MM.1S (cell line): ENCODE data around the gene MVP.

Source experiments
- DNase-seq: peaks from one replicate; pipeline ENCODE4 v3.0.0-alpha.2; 2015
- H2AFZ ChIP-seq: fragments of 300-600 bp; sonication (generic); 2 replicates; pipeline ENCODE4 v1.6.0; 2016; ENCODE audit warnings: antibody characterized with exemption, low read length
- H3F3A ChIP-seq: fragments of 300-600 bp; sonication (generic); 2 replicates; pipeline ENCODE4 v1.6.1; 2016; ENCODE audit warnings: mild to moderate bottlenecking, antibody characterized with exemption, low read length, moderate library complexity, mixed read lengths; ENCODE audit not compliant: insufficient read depth
- H3K27ac ChIP-seq: fragments of 300-600 bp; sonication (generic); 2 replicates; pipeline ENCODE4 v1.5.1; 2016; ENCODE audit warnings: mild to moderate bottlenecking, low read length
- H3K27me3 ChIP-seq: fragments of 300-600 bp; sonication (generic); replicated peaks from 2 replicates; pipeline ENCODE4 v1.6.0; 2016; ENCODE audit warnings: low read length; ENCODE audit not compliant: insufficient read depth
- H3K36me3 ChIP-seq: fragments of 300-600 bp; sonication (generic); replicated peaks from 2 replicates; pipeline ENCODE4 v1.6.1; 2016; ENCODE audit warnings: mild to moderate bottlenecking, low read length, mixed read lengths; ENCODE audit not compliant: insufficient read depth
- H3K4me1 ChIP-seq: fragments of 300-600 bp; sonication (generic); 2 replicates; pipeline ENCODE4 v1.6.1; 2016; ENCODE audit warnings: low read length, mixed read lengths
- H3K4me2 ChIP-seq: fragments of 300-600 bp; sonication (generic); 2 replicates; pipeline ENCODE4 v1.6.0; 2016; ENCODE audit warnings: low read depth, low read length
- H3K4me3 ChIP-seq: fragments of 300-600 bp; sonication (generic); 2 replicates; pipeline ENCODE4 v1.5.1; 2016; ENCODE audit warnings: low read length, mixed read lengths
- H3K79me2 ChIP-seq: fragments of 300-600 bp; sonication (generic); 2 replicates; pipeline ENCODE4 v1.6.1; 2016; ENCODE audit warnings: mixed run types, low read length, mixed read lengths
- H3K9ac ChIP-seq: fragments of 300-600 bp; sonication (generic); 2 replicates; pipeline ENCODE4 v1.6.1; 2016; ENCODE audit warnings: low read length, mixed read lengths
- H3K9me2 ChIP-seq: fragments of 300-600 bp; sonication (generic); replicated peaks from 2 replicates; pipeline ENCODE4 v1.6.1; 2016; ENCODE audit warnings: mild to moderate bottlenecking, low read length, mixed read lengths; ENCODE audit not compliant: insufficient read depth
- H3K9me3 ChIP-seq: fragments of 300-600 bp; sonication (generic); replicated peaks from 2 replicates; pipeline ENCODE4 v1.6.1; 2016; ENCODE audit warnings: mild to moderate bottlenecking, low read length, mixed read lengths; ENCODE audit not compliant: insufficient read depth
- H4K20me1 ChIP-seq: fragments of 300-600 bp; sonication (generic); 2 replicates; pipeline ENCODE4 v1.6.1; 2016; ENCODE audit warnings: mild to moderate bottlenecking, low read length, moderate library complexity, mixed read lengths; ENCODE audit not compliant: insufficient read depth
- EZH2 ChIP-seq: fragments of 300-600 bp; sonication (generic); optimal IDR thresholded peaks from 2 replicates; pipeline ENCODE3; 2017; ENCODE audit warnings: low read depth, mild to moderate bottlenecking, antibody characterized with exemption, low read length, mixed read lengths
- EZH2phosphoT487 ChIP-seq: fragments of 300-600 bp; sonication (generic); IDR thresholded peaks from 2 replicates; pipeline ENCODE4 v1.6.1; 2018; ENCODE audit warnings: antibody characterized with exemption, low read length
- TF ChIP-seq, protein P1 (sequence below): fragments of 300-600 bp; sonication (generic); IDR thresholded peaks from 2 replicates; pipeline ENCODE4 v1.5.1; 2016; ENCODE audit warnings: antibody characterized with exemption, low read length, mixed read lengths

Gene MVP

DNA sequence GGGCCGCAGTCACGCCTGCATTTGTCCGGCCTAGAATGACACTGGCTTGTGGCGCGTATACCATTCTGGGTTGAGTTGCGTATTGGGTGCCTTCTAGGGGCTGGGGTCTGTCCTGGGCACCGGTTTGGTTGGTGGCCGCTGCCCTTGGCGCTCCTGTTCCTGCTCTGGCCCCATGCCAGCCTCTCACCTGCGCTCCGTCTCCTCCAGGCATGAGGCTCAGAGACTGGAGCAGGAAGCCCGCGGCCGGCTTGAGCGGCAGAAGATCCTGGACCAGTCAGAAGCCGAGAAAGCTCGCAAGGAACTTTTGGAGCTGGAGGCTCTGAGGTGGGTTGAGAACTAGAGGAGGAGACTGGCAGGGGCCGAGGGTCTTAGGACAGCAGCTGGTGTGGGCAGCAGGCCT lies 25.4 kb downstream of the MVP start:
- DNase-seq = no peak
- no peak overlapping the region for H3K9ac ChIP-seq
- no peak overlapping the region for H3K4me3 ChIP-seq
- no peaks in the 10 kb centered on the region for H4K20me1 ChIP-seq
- H3K9me3 ChIP-seq = no peaks in the 10 kb centered on the region
- no peak overlapping the region for H3K4me2 ChIP-seq
- no peaks in the 10 kb centered on the region for H3K79me2 ChIP-seq
- TF ChIP-seq EZH2phosphoT487 = no peak
- no peak for TF ChIP-seq EZH2
- TF ChIP-seq, protein P1, sequence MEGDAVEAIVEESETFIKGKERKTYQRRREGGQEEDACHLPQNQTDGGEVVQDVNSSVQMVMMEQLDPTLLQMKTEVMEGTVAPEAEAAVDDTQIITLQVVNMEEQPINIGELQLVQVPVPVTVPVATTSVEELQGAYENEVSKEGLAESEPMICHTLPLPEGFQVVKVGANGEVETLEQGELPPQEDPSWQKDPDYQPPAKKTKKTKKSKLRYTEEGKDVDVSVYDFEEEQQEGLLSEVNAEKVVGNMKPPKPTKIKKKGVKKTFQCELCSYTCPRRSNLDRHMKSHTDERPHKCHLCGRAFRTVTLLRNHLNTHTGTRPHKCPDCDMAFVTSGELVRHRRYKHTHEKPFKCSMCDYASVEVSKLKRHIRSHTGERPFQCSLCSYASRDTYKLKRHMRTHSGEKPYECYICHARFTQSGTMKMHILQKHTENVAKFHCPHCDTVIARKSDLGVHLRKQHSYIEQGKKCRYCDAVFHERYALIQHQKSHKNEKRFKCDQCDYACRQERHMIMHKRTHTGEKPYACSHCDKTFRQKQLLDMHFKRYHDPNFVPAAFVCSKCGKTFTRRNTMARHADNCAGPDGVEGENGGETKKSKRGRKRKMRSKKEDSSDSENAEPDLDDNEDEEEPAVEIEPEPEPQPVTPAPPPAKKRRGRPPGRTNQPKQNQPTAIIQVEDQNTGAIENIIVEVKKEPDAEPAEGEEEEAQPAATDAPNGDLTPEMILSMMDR = no peak
- H2AFZ ChIP-seq = no peak overlapping the region
- H3F3A ChIP-seq = no peaks in the 10 kb centered on the region
- no peaks in the 10 kb centered on the region for H3K4me1 ChIP-seq
- no peaks in the 10 kb centered on the region for H3K36me3 ChIP-seq
- no peak overlapping the region for H3K27ac ChIP-seq
- no peaks in the 10 kb centered on the region for H3K9me2 ChIP-seq
- H3K27me3 ChIP-seq = no peaks in the 10 kb centered on the region

DNA sequence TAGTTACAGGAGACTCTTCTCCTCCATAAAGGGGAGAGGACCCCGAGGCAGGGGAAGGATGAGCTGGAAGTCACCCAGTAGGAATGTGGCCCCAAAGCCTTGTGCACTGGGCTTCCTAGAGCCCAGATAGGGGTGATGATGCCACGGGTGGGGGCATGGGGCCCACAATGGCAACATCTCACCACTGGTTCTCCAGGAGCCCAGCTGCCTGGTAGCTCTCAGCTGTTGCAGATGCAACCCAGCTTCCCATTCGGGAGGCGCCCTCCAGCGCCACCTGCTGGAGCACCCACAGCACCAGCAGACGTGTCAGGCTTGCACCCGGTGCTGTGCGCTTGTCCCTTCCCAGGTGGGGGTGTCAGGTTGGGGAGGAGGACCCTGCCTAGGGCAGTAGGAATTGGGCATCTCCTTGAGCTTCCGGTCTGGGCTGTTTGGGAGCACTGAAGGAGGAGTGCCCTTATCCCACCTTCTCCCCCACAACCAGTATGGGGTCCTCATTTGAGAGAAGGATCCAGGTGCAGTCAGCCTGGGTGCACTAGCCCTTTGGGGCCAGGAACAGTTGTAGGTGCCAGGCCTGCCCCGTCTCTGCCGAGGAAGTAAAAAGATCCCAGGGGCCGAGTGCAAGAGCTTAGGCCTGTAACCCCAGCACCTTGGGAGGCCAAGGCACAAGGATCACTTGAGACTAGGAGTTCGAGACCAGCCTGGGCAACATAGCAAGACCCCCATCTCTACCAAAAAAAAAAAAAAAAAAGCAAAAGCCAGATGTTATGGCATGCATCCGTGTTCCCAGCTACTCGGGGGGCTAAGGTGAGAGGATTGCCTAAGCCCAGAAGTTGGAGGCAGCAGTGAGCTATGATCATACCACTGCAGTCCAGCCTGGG lies 28.4 kb downstream of the MVP start:
- H3K9me3 ChIP-seq = no peaks in the 10 kb centered on the region
- no peak overlapping the region for H3K4me2 ChIP-seq
- H3K27ac ChIP-seq = no peak overlapping the region
- no peaks in the 10 kb centered on the region for H3K4me1 ChIP-seq
- no peak overlapping the region for H3K9ac ChIP-seq
- no peaks in the 10 kb centered on the region for H3K9me2 ChIP-seq
- no peaks in the 10 kb centered on the region for H3F3A ChIP-seq
- no peaks in the 10 kb centered on the region for H3K36me3 ChIP-seq
- no peak overlapping the region for H2AFZ ChIP-seq
- H3K27me3 ChIP-seq = no peaks in the 10 kb centered on the region
- no peaks in the 10 kb centered on the region for H4K20me1 ChIP-seq
- H3K79me2 ChIP-seq = no peaks in the 10 kb centered on the region
- TF ChIP-seq EZH2phosphoT487 (no peak), EZH2 (no peak)
- TF ChIP-seq, protein P1 = peak; percentile 92
- no peak overlapping the region for H3K4me3 ChIP-seq
- peak; percentile 70 for DNase-seq

DNA sequence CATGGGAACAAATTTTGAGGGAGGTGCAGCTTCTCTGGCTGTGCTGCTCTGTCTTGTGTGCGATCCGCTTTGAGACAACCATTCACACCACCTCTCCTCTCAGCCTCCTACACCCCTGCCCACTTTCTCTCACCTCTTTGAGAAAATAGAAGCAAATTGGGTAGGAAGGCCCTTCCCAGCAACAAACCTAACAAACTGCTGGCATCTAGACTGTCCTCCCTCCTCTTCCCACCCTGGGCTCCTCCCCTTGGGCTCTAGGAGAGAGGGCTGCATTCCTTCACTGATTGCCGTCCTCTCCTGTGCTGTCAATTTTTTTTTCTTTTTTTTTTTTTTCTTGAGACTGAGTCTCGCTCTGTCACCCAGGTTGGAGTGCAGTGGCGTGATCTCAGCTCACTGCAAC lies 29.2 kb downstream of the MVP start:
- Histone ChIP-seq H3K9me3 (no peaks in the 10 kb centered on the region), H3K4me2 (no peak overlapping the region), H3F3A (no peaks in the 10 kb centered on the region), H3K36me3 (no peaks in the 10 kb centered on the region), H3K9ac (no peak overlapping the region), H3K4me3 (no peak overlapping the region), H3K4me1 (no peaks in the 10 kb centered on the region), H2AFZ (no peak overlapping the region), H4K20me1 (no peaks in the 10 kb centered on the region), H3K79me2 (no peaks in the 10 kb centered on the region), H3K9me2 (no peaks in the 10 kb centered on the region), H3K27me3 (no peaks in the 10 kb centered on the region), H3K27ac (no peak overlapping the region)
- DNase-seq = no peak
- TF ChIP-seq, protein P1 = no peak
- TF ChIP-seq EZH2phosphoT487 (no peak), EZH2 (no peak)
